Right ventricle myocardium superior (tissue), 1 donor: ENCODE results near the gene MOCS2. TPM values are rescaled to one million over a fixed set of nuclear protein-coding genes. Genes with fewer than 3 reads are reported as not detected.

Source experiments
- ATAC-seq: fragments of 200-7000 bp; cut with Tn5 transposase; one replicate; pipeline ENCODE4 v1.9.1; 2020; ENCODE audit warnings: mild to moderate bottlenecking; ENCODE audit not compliant: poor library complexity
- DNase-seq: peaks from one replicate; pipeline ENCODE4 v3.0.0-alpha.2; 2020
- intact Hi-C: fragments of 100-400 bp; cut with DNase I; formaldehyde crosslinking; loops from one replicate; pipeline ENCODE4 v1.11.2; 2022
- total RNA-seq: library from RNA; stranded (reverse); fragmentation: NEBNext Ultra II Directional; extraction: Animal tissue kit (Norgen Biotek cat#: 25700); gene quantifications from one replicate; pipeline ENCODE4 v1.2.1, GENCODE V29; 2021
- donor health status: DM: no; HTN: yes; CAD: no; lungs with severe emphysema.

MOCS2 gene
- total RNA-seq, 1 donor from 2014 or later, result 94.1 TPM

- DNase-seq (no peak), ATAC-seq (no peak)
- intact Hi-C loops, result loop anchor here (10.0 kb wide), 1 partner anchor 306 kb away; no protein-coding TSS in a partner anchor
Measured at GRCh38 chr5:53100606-53101005, 9.0 kb downstream of the MOCS2 start.

DNA sequence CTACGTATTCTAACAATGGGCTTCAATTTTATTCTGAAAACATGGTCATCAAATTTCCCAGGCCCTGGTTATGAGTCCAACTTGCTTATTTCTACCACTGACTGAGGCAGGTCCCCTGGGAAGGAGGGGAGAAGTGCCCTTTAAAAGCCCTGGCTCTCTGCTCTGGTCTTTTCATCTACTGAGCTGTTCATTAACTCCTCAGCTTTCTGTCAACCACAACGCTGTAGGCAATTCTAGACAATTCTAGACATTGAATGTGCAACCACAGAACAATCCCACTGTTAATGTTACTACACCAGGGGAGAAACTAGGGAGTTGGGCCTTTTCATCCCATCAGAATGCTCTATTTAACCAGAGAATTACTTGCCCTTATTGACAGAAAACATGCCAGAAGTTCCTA is 10.0 kb downstream of the MOCS2 start:
- intact Hi-C loops, result no loop called here
- ATAC-seq (no peak), DNase-seq (no peak)

DNA sequence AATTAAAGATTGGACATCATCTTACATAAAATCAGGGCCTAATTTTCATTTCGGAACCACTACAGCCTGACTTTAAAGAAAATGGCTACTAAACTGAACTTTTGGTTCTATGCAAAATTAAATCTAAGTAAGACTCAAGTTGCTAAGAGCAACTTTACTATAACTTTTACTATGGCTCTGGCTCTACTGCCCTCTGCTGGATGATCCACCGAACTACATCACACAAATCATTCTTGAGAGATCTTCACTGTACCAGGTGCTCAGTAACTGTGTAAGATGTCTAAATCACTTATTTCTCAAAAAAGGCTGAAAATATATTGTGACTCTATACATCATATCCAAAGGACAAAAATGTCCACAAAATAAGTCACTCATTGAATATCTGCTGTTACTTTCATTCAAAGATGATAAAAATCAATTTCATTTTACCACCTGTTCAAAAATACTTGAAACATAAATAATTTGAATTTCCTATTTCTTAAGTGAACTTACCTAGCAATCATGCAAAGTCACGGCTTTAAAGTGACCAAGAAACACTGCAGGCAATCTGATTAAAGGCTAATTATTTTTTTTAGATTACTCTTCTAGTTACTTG is 13.5 kb downstream of the MOCS2 start:
- peak; percentile 71 for ATAC-seq
- no peak for DNase-seq
- intact Hi-C loops, result loop anchor here (2.0 kb wide), 1 partner anchor 149 kb away; no protein-coding TSS in a partner anchor

DNA sequence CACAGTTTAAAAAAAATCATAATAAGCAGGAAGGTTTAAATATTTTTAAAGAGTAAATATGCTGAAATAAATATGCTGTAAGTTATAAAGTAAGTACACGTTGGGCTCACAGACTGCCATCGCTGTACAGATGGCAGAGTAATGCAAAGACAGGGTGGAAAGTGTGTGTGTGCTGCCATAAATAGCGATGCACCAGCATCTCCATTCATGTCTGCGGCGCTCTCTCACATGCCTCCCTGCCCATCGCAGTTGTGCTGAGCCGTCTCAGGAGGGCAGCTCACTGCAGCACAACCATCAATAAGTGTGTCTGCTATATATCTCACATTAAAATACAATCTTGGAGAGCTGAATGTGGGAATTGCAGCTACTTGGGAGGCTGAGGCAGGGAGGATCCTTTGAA is 14.3 kb downstream of the MOCS2 start:
- DNase-seq, result no peak
- intact Hi-C loops, result no loop called here

DNA sequence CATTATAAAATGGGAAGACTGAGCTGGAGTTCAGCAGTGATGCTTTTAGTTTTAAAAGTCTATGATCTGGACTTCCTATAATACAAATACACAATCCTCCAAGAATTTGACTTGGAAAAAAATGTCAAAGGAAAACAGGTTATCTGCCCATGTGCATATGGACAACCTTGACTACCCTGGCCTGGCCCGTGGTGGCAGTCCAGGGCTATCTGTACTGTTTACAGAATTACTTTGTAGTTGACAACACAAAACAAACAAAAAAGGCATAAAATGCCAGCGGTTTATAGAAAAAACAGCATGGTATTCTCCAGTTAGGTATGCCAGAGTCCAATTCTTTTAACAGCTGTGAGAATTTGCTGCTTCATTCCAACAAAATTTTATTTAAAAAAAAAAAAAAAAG is 17.3 kb downstream of the MOCS2 start:
- DNase-seq (no peak), ATAC-seq (no peak)
- intact Hi-C loops, result no loop called here

More for the DNA sequence above, 14.3 kb downstream of the MOCS2 start:
- ATAC-seq, result no peak

GRCh38 chr5:53091289-53091688 is 18.3 kb downstream of the MOCS2 start:
- no peak for DNase-seq
- ATAC-seq, result no peak
- intact Hi-C loops, result no loop called here

DNA sequence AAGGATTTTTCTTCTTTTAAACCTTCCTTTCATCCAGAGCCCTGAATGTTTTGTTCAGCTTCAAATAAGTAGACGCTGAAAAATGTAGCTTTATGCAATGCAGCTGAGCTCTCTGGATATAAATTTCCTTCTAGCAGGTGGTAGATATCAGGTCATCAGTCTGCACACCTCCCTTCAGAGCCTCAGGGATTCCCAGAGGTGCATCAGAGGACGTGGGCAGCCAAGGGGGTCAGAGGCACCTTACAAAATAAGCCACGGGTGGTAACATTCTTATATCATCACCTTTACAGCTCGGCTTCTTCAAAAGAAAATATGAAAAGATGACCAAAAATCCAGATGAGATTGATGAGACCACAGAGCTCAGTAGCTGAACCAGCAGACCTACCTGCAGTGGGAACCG is 19.3 kb downstream of the MOCS2 start:
- no peak for DNase-seq
- ATAC-seq, result no peak
- intact Hi-C loops, result no loop called here

- intact Hi-C loops, result no loop called here
- ATAC-seq (no peak), DNase-seq (no peak)
Measured at GRCh38 chr5:53089481-53089991, 20.0 kb downstream of the MOCS2 start.

DNA sequence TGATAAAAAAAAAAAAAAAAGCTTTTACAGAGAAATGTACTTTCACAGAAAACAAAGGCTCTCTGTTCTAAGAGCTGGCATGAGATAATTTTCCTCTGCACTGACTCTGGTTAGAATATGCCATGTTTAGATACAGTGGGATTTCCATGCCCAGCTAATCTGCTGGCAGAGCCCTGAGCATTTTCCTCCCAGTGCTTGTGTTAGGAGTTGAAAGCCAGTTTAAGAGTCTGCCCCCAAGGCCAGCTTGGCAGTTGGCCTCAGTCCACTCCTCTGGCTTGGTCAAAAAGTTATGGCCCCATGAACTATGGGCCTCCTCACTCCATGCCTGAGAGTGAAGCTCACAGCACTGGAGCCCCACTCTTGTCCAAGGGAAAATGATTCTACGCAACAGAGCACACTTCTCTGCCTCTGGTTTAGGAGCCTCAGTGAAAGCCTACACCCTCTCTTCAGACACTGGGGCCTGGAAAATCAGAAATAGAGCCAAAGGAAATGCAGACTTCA is 21.9 kb downstream of the MOCS2 start:
- ATAC-seq (no peak), DNase-seq (no peak)
- intact Hi-C loops, result no loop called here

- no peak for DNase-seq
- intact Hi-C loops, result no loop called here
- ATAC-seq, result no peak
Measured at GRCh38 chr5:53087171-53087570, 22.4 kb downstream of the MOCS2 start.

- intact Hi-C loops, result no loop called here
- ATAC-seq, result no peak
- no peak for DNase-seq
Measured at GRCh38 chr5:53084546-53085255, 24.9 kb downstream of the MOCS2 start.

DNA sequence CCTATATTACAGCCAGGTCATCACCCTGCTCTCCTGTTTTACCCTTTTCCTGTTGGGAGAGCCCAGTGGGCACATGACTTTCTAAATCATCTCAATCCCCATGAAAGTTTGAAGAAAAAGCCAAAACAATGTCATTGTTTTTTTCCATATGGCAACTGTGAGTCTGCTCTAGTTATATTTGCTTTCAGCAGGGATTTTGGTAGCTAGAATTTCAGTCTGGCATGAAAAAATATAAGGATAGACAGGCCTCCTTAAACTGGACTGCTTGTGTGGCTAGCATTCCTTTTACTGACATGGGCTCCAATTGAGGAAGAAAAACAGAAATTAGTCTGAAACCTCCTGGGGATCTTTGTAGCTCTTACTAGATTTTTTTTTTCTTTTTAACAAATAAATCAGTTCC is 25.6 kb downstream of the MOCS2 start:
- ATAC-seq (no peak), DNase-seq (no peak)
- intact Hi-C loops, result no loop called here

DNA sequence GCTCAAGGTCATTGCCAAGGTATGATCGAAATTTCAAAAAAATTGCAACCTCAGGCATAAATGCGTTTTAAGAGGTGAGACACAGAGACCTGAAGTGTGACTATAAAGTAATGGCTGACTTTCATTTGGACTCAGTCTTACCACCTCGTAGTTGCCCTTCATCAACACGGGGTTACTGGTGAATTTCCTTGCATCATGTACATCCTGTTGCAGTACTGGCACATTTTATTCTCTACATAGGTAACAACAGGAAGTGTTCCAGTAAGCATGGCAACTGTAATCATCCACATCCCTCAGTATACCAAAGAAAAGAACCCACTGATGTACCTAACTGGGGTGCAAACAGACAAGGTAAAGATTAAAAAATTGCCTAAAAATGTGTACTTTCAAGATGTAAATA is 29.3 kb downstream of the MOCS2 start:
- intact Hi-C loops, result no loop called here
- no peak for ATAC-seq
- no peak for DNase-seq

DNA sequence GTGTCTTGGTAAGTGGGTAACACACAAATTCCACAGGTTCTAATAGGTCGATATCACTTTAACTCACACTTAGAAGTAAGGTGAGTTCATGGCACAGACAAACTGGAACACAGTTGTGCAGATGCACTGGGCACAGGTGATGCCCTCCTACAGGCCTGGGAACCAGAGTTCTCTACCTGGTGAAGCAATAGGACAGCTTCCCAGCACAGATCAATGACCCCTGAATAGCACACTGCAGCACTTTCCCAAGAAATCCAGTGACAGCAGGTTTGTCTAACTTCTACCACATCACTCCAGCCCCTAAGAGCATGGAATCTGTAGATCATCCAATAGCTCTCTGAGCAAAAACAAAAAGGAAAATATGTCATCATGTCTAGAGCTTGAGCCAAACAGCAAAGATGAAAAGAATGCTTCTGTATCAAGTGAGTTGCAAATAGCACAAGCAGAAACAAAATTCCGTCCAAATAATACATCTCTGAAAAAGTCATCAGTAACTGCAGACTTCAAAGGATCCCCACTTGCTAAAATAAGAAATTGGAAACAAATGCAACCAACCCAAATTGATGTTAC is 33.5 kb downstream of the MOCS2 start:
- intact Hi-C loops, result no loop called here
- DNase-seq (no peak), ATAC-seq (no peak)

- DNase-seq, result no peak
- intact Hi-C loops, result no loop called here
- ATAC-seq, result no peak
Measured at GRCh38 chr5:53073348-53073747, 36.2 kb downstream of the MOCS2 start.

- ATAC-seq (peak; percentile 81), DNase-seq (no peak)
- intact Hi-C loops, result no loop called here
Measured at GRCh38 chr5:53071738-53072137, 37.8 kb downstream of the MOCS2 start.

- DNase-seq (no peak), ATAC-seq (no peak)
- intact Hi-C loops, result no loop called here
Measured at GRCh38 chr5:53071298-53071697, 38.3 kb downstream of the MOCS2 start.

DNA sequence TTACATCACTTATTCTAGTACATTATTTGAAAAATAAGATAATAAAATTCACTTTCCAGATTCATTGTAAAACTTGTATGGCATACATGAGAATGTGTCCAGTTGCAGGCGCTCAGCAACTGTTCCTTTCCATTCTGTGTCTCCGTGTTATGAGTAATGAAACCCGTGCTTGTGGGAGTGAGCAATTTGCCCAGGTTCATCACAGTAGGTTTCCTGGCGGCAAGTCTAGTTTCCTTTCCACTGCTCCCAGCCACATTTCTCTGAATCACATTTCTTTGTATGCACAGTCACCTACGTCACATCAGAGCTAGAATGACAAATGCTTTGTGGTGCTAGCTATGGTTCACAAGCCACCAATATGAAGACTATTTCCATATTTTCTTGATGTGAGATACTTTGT is 39.9 kb downstream of the MOCS2 start:
- DNase-seq, result no peak
- ATAC-seq, result no peak
- intact Hi-C loops, result no loop called here

GRCh38 chr5:53068291-53068836 is 41.2 kb downstream of the MOCS2 start:
- DNase-seq (no peak), ATAC-seq (no peak)
- intact Hi-C loops, result no loop called here

GRCh38 chr5:53067641-53068040 is 41.9 kb downstream of the MOCS2 start:
- ATAC-seq (no peak), DNase-seq (no peak)
- intact Hi-C loops, result no loop called here
